ENCODE results near the gene OR10K2.
"Not testable (repeated sequence)": the region's sequence is repeated elsewhere in the genome, so short reads cannot be mapped to it uniquely, and the experiment has no call there.

The OR10K2 gene, protein sequence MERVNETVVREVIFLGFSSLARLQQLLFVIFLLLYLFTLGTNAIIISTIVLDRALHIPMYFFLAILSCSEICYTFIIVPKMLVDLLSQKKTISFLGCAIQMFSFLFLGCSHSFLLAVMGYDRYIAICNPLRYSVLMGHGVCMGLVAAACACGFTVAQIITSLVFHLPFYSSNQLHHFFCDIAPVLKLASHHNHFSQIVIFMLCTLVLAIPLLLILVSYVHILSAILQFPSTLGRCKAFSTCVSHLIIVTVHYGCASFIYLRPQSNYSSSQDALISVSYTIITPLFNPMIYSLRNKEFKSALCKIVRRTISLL

DNA sequence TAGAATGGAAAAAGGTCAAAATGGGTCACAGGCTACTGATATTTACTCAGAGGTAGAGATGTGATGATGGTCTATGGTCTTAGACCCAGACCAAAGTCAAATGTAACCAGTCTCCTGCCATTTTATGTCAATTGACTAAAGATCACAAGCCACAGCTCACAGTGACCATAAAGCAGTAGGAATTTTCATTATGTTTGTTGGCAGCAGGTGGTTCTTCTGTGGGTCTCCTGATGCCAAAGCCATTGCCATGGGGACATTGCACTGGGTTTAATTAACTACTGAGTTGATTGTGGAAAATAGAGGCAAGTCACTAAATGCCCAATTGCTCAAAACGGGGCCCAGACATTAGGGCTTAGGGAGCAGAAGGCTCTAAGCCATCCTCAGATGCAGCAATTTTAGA lies at the start of gene OR10K2:
Gene OR10K2, minus strand, starts transcription at position 101 of the 400 bp plus-strand sequence. CDS start 5,371 bp downstream, outside the sequence.
- no peak for DNase-seq

DNA sequence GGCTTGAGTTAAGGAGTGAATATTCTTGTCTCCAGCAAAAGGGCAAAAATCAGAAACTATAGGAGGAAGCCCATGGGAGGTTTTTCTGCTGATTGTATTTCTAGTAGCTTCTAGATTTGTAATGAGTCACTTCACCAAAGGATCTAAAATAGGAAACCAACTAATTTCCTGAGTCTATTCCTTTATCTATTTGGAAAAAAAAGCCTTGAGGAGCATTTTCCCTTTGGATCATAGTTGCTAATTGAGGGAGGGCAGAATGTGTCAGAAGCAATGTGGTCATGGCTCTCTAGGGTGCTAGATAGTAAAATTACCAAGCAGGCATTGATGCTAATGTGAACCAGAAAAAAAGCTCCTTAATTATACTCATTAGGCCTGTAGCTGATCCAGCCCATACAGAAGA lies 45.9 kb upstream of the OR10K2 start, which contains the start of gene OR10R2:
Gene OR10R2, plus strand, starts transcription at position 301 of the 400 bp plus-strand sequence. CDS start 106 bp downstream, outside the sequence.
- DNase-seq, result no peak

DNA sequence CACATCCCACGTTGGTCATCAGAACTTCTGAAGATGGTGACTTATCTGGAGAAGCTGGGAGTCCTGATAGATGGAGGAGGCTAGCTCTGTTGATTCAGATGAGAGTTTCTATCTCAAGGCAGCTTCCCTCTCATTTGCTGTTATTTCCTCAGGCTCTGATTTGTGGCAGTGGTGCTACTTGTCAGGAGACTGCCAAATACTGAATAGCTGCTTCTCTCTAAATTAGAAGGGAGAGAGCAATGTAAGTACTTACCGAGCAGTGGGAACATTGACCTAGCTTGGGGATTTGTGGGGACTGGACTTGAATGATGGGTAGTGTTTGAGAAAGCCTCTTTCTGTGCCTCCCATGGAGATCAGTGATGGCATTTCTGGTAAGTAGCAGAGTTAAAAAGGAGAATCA lies 35.5 kb upstream of the OR10K2 start, which contains the start of gene OR10K1:
Gene OR10K1, plus strand, starts transcription at position 301 of the 400 bp plus-strand sequence. CDS start 3,728 bp downstream, outside the sequence.
- DNase-seq, result no peak

DNA sequence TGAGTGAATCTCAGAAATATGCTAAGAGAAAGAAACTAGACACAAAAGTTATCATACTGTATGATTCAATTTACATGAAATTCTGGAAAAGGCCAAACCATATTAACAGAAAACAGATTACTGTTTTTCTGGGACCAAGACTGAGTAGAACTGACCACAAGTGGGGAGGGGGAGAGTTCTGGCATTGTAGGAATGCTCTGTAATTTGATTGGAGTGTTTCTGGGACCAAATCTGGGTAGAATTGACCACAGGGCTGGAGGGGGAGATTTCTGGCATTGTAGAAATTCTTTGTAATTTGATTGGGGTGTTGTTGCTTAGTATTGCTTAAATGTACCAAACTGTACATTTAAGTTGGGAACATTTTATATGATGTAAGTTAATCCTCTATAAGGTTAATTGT lies 32.2 kb upstream of the OR10K2 start:
- no peak for DNase-seq

DNA sequence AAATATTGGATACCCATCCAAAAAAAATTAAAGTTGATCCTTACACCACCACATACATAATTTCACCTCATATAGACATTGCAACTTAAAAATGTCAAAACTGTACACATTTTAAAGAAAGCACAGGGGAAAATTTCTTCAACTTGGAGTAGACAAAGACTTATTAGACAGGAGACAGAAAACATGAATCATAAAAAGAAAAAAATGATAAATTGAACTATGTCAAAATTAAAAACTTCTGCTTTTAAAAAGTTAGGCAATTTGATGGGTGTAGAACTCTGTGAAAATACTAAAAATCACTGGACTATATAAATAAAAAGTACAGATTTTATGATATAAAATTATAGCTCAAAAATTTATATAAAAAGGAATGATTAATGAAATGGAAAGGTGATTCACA lies 31.2 kb upstream of the OR10K2 start:
- DNase-seq, result no peak

DNA sequence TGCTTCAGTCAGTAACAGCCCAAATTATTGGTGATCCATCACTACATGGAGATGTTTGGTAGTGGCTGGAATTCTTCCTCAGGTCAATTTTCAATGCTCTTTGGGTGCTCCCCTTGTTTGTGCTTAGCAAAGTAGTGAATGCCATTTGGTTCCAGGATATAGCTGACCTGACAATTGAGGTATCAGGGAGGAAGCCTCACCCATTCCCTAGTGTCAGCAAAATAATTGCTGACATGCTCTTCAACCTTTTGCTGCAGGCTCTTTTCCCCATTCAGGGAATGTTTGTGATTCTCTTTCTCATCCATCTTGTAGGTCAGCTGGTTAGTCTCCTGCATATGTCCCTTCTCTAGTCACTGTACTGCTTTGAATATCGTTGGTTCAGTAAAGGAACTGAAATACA lies 28.5 kb upstream of the OR10K2 start:
- no peak for DNase-seq

DNA sequence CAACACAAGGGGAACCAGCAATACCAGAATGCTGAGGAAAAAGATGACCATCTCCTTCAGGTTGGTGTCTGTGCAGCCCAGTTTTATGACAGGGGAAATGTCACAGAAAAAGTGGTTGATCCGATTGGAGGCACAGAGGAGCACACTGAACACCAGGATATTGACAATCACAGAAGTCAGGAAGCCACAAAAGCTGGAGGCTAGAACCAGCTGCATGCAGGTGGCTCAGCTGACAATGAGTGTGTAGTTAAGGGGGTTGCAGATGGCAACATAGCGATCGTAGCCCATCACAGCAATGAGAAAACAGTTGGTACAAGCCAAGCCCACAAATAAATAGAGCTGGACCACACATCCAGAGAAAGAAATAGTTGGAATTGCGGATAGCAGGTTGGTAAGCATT lies 19.3 kb upstream of the OR10K2 start:
- no peak for DNase-seq

DNA sequence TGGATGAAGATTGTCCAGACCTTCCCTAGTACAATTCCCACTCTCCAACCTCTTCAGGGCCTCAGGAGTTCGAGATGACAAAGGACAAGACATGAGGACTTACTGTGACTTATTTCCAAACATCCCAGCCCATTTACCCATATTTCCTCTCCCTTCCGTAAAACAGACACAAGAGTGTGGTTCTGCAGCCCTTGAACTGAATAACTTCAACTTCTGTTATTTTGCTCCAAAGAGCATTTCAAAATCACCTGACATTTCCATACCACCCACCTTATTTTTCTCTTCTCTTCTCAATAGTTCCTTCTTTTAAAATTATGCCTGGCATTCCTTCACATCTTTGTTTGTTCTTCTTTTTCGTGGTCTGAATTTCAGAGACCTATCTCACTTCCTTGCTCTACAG lies 8.7 kb upstream of the OR10K2 start:
- DNase-seq, result no peak

DNA sequence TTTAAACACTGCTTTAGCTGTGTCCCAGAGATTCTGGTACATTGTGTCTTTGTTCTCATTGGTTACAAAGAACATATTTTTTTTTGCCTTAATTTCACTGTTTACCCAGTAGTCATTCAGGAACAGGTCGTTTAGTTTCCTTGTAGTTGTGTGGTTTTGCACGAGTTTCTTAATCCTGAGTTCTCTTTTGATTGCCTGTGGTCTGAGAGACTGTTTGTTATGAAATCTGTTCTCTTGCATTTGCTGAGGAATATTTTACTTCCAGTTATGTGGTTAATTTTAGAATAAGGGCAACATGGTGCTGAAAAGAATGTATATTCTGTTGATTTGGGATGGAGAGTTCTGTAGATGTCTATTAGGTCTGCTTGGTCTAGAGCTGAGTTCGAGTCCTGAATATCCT lies 4.1 kb upstream of the OR10K2 start:
- DNase-seq, result not testable (repeated sequence)

DNA sequence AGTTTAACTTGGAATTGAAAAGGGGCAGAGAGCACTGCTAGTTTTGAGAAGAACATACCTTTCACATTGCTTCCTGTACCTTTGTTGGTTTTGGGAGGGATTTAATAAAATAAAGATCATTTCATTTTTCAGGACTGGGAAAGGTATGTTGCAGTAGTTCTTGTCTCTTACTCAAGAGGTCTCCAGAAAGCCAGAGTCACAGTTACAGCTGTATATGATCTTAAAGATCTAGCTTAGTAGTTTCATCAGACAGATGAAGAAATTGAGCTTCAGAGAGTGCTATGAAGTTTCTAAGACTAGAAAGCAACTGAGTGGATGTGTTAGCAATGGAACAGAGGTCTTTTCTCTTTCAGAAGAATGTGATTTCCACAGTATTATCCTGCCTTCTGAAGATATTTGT lies 1.0 kb downstream of the OR10K2 start:
- no peak for DNase-seq

DNA sequence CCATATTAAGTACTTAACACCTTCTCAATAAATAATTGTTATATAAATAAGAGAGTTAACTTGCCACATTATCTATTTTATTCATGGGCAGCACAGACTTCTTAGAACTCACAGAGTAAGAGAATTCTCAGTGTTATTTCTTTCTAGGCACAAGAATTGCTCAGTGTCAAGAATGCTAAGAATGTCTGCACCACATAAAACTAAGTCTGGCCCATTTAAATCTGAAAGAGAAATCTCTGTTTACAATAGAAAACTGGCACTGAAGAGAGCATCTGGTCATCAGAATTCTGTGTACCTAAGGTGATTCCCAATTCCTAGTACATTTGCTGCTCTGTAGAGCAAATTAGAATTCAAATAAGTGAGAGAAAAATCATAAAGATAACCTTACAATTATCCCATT lies 3.8 kb downstream of the OR10K2 start:
- DNase-seq, result no peak

DNA sequence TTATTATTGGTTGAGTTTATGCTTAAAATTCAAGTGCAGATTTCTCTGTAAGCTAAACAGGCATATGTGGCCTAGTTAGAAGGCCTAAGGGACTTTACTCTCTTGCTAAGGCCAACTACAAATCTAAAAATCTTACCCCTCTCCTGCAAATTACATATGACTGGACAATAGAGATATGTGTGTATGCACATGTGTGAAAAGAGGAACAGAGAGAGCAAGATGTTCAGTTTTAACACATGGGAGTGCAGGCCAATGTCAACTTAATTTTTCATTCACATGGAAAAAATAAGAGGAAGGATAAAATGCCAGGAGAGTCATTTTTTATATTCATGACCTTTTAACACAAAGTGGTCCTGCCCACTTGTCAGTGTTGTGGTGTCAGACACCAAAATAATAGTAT lies 8.5 kb downstream of the OR10K2 start:
- no peak for DNase-seq

DNA sequence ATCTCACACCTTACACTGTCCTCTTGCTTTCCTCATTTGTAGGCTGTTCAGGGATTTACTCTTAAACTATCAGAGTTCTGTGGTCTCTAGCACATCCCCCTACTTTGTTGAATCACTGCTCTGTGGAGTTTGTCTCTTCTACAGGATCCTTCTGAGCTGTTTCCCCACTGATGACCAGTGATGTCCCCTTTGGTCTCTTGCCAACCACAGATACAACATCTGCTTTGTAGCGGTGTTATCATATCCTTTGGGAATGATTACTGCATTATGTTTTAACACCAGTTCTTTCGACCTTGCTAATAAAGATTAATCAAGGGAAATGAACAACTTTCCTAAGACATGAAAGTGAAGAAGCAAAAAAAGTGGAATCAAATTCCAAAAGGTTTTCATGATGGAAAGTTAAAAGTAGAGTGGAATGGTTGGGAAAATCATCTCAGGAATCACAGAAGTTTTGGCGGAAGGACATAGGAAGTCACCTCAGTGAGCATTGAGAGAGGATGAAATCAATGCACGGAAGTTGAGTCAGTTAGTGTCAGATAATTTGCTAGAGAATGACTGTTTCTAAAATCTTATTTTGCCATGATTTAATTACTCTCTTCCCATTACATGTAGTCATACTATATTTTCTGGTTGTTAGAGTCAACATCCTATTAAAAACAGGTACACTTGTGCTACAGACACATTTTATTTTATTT lies 11.2 kb downstream of the OR10K2 start:
- no peak for DNase-seq

DNA sequence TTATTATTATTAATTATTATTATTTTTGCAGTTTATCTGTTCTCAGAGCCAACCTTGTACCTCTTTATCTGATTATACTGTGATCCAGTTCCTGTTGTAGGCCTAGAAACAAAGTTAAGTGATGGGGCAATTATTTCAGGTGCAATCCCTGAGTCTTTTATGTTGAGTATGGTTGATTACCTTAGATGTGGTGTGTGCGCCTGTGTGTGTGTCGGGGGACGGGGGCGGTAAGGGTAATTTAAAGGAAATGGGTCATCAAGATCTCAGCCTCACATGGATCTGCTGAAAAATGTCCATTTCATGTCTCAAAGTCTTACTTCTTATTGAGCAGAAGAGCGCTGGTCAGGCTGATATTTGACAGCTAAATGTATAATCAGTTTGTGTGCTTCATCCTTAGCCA lies 18.9 kb downstream of the OR10K2 start:
- DNase-seq, result no peak

DNA sequence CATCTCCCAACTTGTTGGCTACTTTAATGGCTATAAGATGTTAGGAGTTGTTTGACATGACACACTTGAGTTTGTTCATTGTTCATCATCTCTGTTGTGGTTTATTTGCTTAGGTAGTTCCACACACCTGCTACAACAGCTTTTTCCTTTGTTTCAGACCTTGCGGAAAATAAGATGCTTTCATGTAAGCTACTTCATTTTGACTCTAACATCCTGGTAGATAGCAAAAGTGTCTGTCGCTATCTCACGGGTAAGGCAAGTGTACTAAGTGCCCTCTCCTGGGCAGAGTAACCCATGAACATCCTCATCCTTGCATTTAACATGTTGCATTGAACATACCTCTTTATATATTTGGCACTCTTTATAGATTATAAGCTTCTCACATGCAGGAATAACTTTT lies 25.2 kb downstream of the OR10K2 start:
- DNase-seq, result no peak

DNA sequence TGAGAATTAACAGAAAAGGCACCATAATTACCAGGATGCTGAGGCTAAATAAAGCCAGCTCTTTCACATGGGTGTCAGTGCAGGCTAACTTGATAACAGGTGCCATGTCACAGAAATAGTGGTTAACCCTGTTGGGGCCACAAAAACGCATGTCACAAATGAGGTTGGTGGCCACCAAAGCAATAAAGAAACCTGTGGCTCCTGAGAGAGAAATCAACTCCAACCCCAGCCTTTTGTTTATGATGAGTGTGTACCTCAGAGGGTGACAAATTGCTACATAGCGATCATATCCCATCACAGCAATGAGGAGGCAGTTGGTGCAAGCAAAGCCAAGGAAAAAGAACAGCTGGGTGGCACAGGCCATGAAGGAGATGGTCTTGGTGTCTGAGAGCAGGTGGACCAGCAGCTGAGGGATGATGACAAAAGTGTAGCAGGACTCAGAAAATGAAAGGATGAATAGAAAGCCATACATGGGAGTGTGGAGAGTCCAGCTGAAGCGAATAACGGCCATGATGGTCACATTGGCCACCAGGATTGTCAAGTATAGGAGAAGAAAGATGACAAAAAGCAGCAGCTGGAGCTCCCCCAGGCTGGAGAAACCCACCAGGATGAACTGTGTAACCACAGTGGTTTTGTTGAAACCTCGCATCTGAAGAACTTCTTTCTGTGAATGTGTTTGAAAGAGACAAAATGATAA lies 27.1 kb downstream of the OR10K2 start, which contains the start of gene OR10T2:
Gene OR10T2, minus strand, starts transcription at position 649 of the 697 bp plus-strand sequence. Its CDS starts 0 bp downstream, at position 649.
- DNase-seq, result no peak

DNA sequence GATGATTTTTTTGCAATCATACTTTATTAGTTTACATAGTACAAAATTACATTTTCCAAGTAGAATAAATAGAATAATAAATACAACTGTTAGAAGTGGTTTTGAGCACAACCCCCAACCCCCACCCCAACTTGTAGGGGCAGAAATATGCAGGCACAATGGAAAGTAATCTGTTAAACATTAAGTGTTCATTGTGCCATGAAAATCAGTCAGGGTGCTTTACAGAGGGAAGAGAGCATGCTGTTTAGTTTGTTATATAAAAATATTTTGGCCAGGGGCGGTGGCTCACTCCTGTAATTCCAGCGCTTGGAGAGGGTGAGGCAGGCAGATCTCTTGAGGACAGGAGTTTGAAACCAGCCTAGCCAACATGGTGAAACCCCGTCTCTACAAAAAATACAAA lies 29.4 kb downstream of the OR10K2 start:
- DNase-seq, result no peak

DNA sequence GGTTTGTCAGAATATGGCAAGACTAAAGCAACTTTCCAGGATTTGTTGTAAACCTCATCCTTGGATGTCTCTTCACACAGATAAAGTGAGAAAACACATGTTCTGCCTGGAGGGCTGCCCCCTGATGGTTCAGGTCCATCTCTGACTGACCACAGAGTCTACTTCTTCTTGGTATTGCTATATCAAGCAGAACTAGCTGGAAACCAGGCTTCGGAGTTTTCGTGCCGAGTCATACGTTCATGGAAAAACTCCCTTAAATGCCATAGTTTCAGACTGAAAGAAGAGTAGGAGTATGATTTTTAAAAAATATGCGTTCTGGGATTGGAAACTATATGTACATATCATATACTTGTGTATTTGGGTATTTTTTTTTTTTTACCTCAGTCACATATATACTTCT lies 32.6 kb downstream of the OR10K2 start:
- no peak for DNase-seq

DNA sequence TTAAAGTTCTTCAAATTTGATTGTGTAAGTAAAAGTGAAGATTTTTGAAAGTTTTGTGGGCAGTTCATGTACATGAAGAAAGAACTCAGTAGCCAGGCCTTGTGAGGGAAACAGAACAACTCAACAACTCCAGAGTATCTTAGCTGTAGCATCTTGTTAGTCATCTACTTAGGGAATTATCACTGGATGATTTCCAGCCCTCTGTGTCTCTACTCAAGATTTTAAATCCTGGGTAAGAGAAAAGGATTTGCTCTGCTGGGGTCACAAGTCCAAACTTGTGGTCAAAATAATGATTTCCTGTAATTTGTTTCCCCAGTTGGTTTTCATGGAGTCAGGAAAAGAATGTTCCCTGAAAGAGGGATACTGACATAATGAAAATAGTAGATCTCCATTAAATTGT lies 34.9 kb downstream of the OR10K2 start:
- no peak for DNase-seq

DNA sequence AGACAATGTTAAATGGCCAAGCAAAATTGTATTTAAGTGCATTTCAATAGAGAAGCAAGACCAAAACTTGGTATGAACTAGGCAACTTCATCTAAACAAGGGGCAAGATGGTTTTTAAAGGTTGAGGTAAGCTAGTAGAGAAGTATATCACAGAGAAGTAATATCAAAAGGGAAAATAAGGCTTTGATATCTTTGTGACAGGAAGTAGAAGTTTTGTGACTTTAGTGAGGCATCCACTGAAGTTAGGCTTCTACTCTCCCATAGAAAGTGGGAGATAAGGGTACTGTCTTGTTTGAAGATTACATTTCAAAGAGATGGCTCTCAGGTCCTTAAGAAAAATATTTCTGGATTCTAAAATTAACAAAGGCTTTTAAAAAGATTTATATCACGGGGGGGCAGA lies 35.7 kb downstream of the OR10K2 start:
- no peak for DNase-seq

DNA sequence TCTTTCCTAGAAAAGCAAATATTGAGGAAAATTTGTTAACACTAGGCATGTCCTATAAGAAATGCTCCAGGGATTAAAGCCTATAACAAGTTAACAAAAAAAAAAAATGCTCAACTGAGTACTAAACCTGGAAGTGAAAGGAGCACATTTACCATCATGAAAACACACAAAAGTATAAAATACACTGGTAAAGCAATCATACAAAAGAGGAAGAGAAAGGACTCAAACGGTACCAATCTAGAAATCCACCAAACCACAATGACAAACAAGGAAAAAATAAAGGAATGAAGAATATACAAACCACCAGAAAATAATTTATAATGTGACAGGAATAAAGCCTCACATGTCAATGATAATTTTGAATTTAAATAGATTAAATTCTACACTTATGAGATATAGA lies 51.2 kb downstream of the OR10K2 start:
- no peak for DNase-seq

DNA sequence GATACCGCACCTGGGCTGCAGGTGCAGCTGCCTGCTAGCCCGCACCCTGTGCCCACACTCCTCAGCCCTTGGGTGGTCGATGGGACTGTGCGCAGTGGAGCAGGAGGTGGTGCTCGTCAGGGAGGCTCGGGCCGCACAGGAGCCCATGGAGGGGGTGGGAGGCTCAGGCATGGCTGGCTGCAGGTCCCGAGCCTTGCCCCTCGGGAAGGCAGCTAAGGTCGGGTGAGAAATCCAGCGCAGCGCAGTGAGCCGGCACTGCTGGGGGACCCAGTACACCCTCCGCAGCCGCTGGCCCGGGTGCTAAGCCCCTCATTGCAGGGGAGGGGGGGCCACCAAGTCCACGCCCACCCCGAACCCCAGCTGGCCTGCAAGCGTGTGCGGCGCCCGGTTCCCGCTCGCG lies 51.9 kb downstream of the OR10K2 start:
- DNase-seq, result not testable (repeated sequence)

DNA sequence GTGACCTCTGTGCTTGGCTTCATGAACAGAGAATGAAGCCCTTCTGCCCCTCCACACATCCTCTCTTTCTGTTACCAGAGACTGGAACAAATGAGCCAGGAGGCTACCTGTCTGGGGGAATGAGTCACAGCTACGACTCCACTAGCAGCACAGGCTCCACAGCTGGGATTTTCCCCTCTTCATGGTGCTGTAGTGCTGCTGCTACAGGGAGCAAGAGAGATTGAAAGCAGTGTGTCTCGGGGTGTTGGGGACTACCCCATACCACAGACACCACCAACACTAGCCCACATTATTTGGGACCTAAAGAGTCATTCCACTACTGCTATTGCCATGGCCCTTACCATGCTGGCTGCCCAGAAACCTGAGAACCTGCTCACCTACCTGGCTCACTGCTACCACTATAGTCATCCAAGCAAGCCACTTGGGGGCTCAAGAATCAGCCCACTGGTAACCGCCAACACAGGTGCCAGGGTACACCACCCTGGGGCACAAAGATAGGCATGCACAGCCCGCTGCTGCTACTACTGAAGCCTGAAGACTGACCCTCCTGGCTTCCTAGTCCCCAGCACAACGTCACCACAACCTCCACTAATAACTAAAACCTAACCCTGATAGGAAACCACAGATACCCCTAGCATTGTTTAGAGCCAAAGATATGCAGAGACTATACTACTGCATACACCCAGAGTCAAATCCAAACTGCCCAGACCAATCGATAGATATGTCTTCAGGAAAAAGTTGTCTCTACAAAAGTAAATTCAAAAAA lies 54.7 kb downstream of the OR10K2 start:
- DNase-seq, result no peak

Measured in NCI-H82 (cell line).